ENCODE measurements around the gene PDCD4.

GRCh38 chr10:110881905-110882304 is 10.2 kb downstream of the PDCD4 start:
- no peak for TF ChIP-seq REST (IDR thresholded peaks at IDR 0.05)
- TF ChIP-seq CTCF (IDR thresholded peaks at IDR 0.05; ENCODE audit: low read depth, low read length, missing input control): no peak
- TF ChIP-seq RXRA (IDR thresholded peaks at IDR 0.05): no peak
- TF ChIP-seq MAX (IDR thresholded peaks at IDR 0.05): no peak
- TF ChIP-seq TAF1 (conservative IDR thresholded peaks at IDR 0.05): no peak
- no peak for TF ChIP-seq YY1 (IDR thresholded peaks at IDR 0.05)
- no peak for TF ChIP-seq ATF3 (IDR thresholded peaks at IDR 0.05)
- TF ChIP-seq JUND (IDR thresholded peaks at IDR 0.05): no peak
- no peak for TF ChIP-seq HNF4G (IDR thresholded peaks at IDR 0.05)
- no peak for TF ChIP-seq GABPA (IDR thresholded peaks at IDR 0.05 in 1 of 2, conservative IDR thresholded peaks at IDR 0.05 in 1 of 2)
- TF ChIP-seq RAD21 (IDR thresholded peaks at IDR 0.05): no peak
- TF ChIP-seq ZBTB33 (IDR thresholded peaks at IDR 0.05): no peak
- TF ChIP-seq FOXA1 (IDR thresholded peaks at IDR 0.05): no peak

Data from liver (tissue), 3 donors.